ENCODE results near the gene MED25. TPM values are rescaled to one million over a fixed set of nuclear protein-coding genes. Genes with fewer than 3 reads are reported as not detected.

The MED25 gene
- polyA plus RNA-seq, 12 donors: 26.4 to 44.2 (median 29.5) TPM; not detected in 1

GRCh38 chr19:49884760-49885159, 66.7 kb downstream of the MED25 start:
- DNase-seq: no peak

Other genes starting within 250 kb of the MED25 start
- gene NOSIP, start 237.7 kb upstream of the MED25 start, polyA plus RNA-seq (ENCODE audit: insufficient read length in 12 of 12): 10 to 100 TPM in 11 of 12 donors, not detected in 1; 25.7 to 60.7 (median 52.9) TPM
- gene PRRG2, start 237.0 kb upstream of the MED25 start, polyA plus RNA-seq (ENCODE audit: insufficient read length in 12 of 12): 1 to 10 TPM in 3 of 12 donors, under 1 TPM in 7, not detected in 2; 0.17 to 3.1 (median 0.61) TPM
- 10 to 100 TPM in 11 of 12 donors, not detected in 1; 11.6 to 25.6 (median 14.3) TPM for gene PRR12, start 227.1 kb upstream of the MED25 start, polyA plus RNA-seq (ENCODE audit: insufficient read length in 12 of 12)
- gene RRAS, start 178.1 kb upstream of the MED25 start, polyA plus RNA-seq (ENCODE audit: insufficient read length in 12 of 12): 10 to 100 TPM in 11 of 12 donors, not detected in 1; 24.2 to 56.9 (median 28.4) TPM
- 10 to 100 TPM in 11 of 12 donors, not detected in 1; 15.6 to 44.2 (median 23.6) TPM for gene SCAF1, start 176.1 kb upstream of the MED25 start, polyA plus RNA-seq (ENCODE audit: insufficient read length in 12 of 12)
- gene IRF3, start 152.4 kb upstream of the MED25 start, polyA plus RNA-seq (ENCODE audit: insufficient read length in 12 of 12): 10 to 100 TPM in 11 of 12 donors, not detected in 1; 26.2 to 59.4 (median 30.9) TPM
- gene BCL2L12, start 152.4 kb upstream of the MED25 start, polyA plus RNA-seq (ENCODE audit: insufficient read length in 12 of 12): 10 to 100 TPM in 11 of 12 donors, not detected in 1; 19.7 to 31.1 (median 25.5) TPM
- gene PRMT1, start 141.0 kb upstream of the MED25 start, polyA plus RNA-seq (ENCODE audit: insufficient read length in 12 of 12): 100 to 1,000 TPM in 11 of 12 donors, not detected in 1; 158 to 200 (median 173) TPM
- 1 to 10 TPM in 6 of 12 donors, under 1 TPM in 4, not detected in 2; 0.78 to 1.5 (median 1.1) TPM for gene ADM5, start 128.7 kb upstream of the MED25 start, polyA plus RNA-seq (ENCODE audit: insufficient read length in 12 of 12)
- 10 to 100 TPM in 5 of 12 donors, 1 to 10 TPM in 5, not detected in 2; 5.6 to 14.2 (median 9.9) TPM for gene CPT1C, start 127.2 kb upstream of the MED25 start, polyA plus RNA-seq (ENCODE audit: insufficient read length in 12 of 12)
- gene TSKS, start 55.0 kb upstream of the MED25 start, polyA plus RNA-seq (ENCODE audit: insufficient read length in 12 of 12): 1 to 10 TPM in 3 of 12 donors, under 1 TPM in 7, not detected in 2; 0.14 to 1.4 (median 0.50) TPM
- gene AP2A1, start 51.3 kb upstream of the MED25 start, polyA plus RNA-seq (ENCODE audit: insufficient read length in 12 of 12): 10 to 100 TPM in 11 of 12 donors, not detected in 1; 44.1 to 78.6 (median 47.9) TPM
- 10 to 100 TPM in 11 of 12 donors, not detected in 1; 11.8 to 41.9 (median 16.0) TPM for gene FUZ, start 5.0 kb upstream of the MED25 start, polyA plus RNA-seq (ENCODE audit: insufficient read length in 12 of 12)
- gene PTOV1, start 32.9 kb downstream of the MED25 start, polyA plus RNA-seq (ENCODE audit: insufficient read length in 12 of 12): 100 to 1,000 TPM in 11 of 12 donors, not detected in 1; 143 to 230 (median 174) TPM
- 10 to 100 TPM in 11 of 12 donors, not detected in 1; 17.2 to 73.0 (median 28.5) TPM for gene PNKP, start 49.3 kb downstream of the MED25 start, polyA plus RNA-seq (ENCODE audit: insufficient read length in 12 of 12)
- 100 to 1,000 TPM in 1 of 12 donors, 10 to 100 TPM in 11; 26.0 to 219 (median 30.8) TPM for gene AKT1S1, start 59.1 kb downstream of the MED25 start, polyA plus RNA-seq (ENCODE audit: insufficient read length in 12 of 12)
- 10 to 100 TPM in 11 of 12 donors, not detected in 1; 25.8 to 44.9 (median 32.5) TPM for gene TBC1D17, start 59.4 kb downstream of the MED25 start, polyA plus RNA-seq (ENCODE audit: insufficient read length in 12 of 12)
- 1 to 10 TPM in 4 of 12 donors, under 1 TPM in 6, not detected in 2; 0.26 to 2.5 (median 0.94) TPM for gene IL4I1, start 78.6 kb downstream of the MED25 start, polyA plus RNA-seq (ENCODE audit: insufficient read length in 12 of 12)
- 10 to 100 TPM in 11 of 12 donors, not detected in 1; 13.1 to 40.2 (median 26.6) TPM for gene ATF5, start 110.9 kb downstream of the MED25 start, polyA plus RNA-seq (ENCODE audit: insufficient read length in 12 of 12)
- 100 to 1,000 TPM in 1 of 12 donors, 10 to 100 TPM in 11; 43.9 to 530 (median 54.9) TPM for gene NUP62, start 111.2 kb downstream of the MED25 start, polyA plus RNA-seq (ENCODE audit: insufficient read length in 12 of 12)
- gene SIGLEC11, start 142.9 kb downstream of the MED25 start, polyA plus RNA-seq (ENCODE audit: insufficient read length in 12 of 12): 1 to 10 TPM in 3 of 12 donors, under 1 TPM in 8, not detected in 1; 0.48 to 5.5 (median 0.77) TPM
- 10 to 100 TPM in 11 of 12 donors, not detected in 1; 15.8 to 31.7 (median 19.8) TPM for gene VRK3, start 207.1 kb downstream of the MED25 start, polyA plus RNA-seq (ENCODE audit: insufficient read length in 12 of 12)
- 10 to 100 TPM in 2 of 12 donors, 1 to 10 TPM in 9, not detected in 1; 6.2 to 10.8 (median 8.3) TPM for gene ZNF473, start 207.7 kb downstream of the MED25 start, polyA plus RNA-seq (ENCODE audit: insufficient read length in 12 of 12)

Measured in muscle of arm (tissue), 12 donors.